Mesothelial cell of epicardium (in vitro differentiated cells): ENCODE results near the gene RALGPS2. TPM values are rescaled to one million over a fixed set of nuclear protein-coding genes. Genes with fewer than 3 reads are reported as not detected.
A peak's percentile ranks its signal among the peaks of the same experiment; 100 is the strongest.
"Not testable (repeated sequence)": the region's sequence is repeated elsewhere in the genome, so short reads cannot be mapped to it uniquely, and the experiment has no call there.

ENCODE experiments used
- DNase-seq, 2 experiments: peaks; one replicate each; pipeline ENCODE4 v3.0.0; 2021; ENCODE audit warnings: low spot score in 2 of 2; ENCODE audit not compliant: unreplicated experiment in 2 of 2
- H3K27ac Mint-ChIP-seq: 2 replicates; pipeline ENCODE4 v1.8.0; 2021; ENCODE audit warnings: mixed read lengths
- H3K27me3 Mint-ChIP-seq: 2 replicates; pipeline ENCODE4 v1.8.0; 2021; ENCODE audit warnings: low read depth, mixed read lengths
- H3K36me3 Mint-ChIP-seq: 2 replicates; pipeline ENCODE4 v1.8.0; 2021; ENCODE audit warnings: mixed read lengths
- H3K4me1 Mint-ChIP-seq: 2 replicates; pipeline ENCODE4 v1.8.0; 2021; ENCODE audit warnings: mixed read lengths
- H3K4me3 Mint-ChIP-seq: 2 replicates; pipeline ENCODE4 v1.8.0; 2021; ENCODE audit warnings: mild to moderate bottlenecking, moderate library complexity, mixed read lengths
- H3K9me3 Mint-ChIP-seq: 2 replicates; pipeline ENCODE4 v1.8.0; 2021; ENCODE audit warnings: mixed read lengths
- total RNA-seq: library from RNA; stranded (reverse); gene quantifications from 3 replicates; pipeline ENCODE4 v1.2.1, GENCODE V29; 2021
- TF ChIP-seq, protein P1 (sequence below): fragments of 200-600 bp; sonication (generic); IDR thresholded peaks from one replicate; pipeline ENCODE4 v1.5.0; 2021; ENCODE audit warnings: antibody characterized with exemption; ENCODE audit not compliant: unreplicated experiment

The RALGPS2 gene
- total RNA-seq, 1 donor from 2014 or later = 50.9 TPM

DNA sequence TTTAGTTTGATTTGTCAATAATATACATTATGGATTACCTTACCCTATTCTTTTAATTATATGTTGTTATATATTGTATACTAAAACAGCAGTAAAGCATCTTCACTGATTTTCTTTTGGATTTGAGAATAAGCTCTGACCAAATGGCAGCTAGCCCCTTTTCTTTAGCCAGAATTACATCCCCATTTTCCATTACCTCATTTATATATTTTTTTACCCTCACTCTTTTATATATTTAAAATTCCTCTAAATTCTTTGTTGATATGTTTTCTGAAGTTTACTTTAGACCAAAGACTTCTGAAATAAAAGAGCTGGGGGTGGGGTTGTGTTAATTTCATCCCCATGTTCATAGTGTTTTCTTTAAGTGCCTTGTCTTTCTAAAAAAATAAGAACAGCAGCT, 121.3 kb downstream of the RALGPS2 start:
- Mint-ChIP-seq H3K27me3 (no peaks in the 10 kb centered on the region), H3K4me1 (no peaks in the 10 kb centered on the region), H3K36me3 (peaks cover 2% of the 10 kb centered on the region), H3K4me3 (no peak overlapping the region), H3K27ac (no peak overlapping the region), H3K9me3 (no peaks in the 10 kb centered on the region)
- no peak for DNase-seq
- TF ChIP-seq, protein P1, sequence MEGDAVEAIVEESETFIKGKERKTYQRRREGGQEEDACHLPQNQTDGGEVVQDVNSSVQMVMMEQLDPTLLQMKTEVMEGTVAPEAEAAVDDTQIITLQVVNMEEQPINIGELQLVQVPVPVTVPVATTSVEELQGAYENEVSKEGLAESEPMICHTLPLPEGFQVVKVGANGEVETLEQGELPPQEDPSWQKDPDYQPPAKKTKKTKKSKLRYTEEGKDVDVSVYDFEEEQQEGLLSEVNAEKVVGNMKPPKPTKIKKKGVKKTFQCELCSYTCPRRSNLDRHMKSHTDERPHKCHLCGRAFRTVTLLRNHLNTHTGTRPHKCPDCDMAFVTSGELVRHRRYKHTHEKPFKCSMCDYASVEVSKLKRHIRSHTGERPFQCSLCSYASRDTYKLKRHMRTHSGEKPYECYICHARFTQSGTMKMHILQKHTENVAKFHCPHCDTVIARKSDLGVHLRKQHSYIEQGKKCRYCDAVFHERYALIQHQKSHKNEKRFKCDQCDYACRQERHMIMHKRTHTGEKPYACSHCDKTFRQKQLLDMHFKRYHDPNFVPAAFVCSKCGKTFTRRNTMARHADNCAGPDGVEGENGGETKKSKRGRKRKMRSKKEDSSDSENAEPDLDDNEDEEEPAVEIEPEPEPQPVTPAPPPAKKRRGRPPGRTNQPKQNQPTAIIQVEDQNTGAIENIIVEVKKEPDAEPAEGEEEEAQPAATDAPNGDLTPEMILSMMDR = no peak

DNA sequence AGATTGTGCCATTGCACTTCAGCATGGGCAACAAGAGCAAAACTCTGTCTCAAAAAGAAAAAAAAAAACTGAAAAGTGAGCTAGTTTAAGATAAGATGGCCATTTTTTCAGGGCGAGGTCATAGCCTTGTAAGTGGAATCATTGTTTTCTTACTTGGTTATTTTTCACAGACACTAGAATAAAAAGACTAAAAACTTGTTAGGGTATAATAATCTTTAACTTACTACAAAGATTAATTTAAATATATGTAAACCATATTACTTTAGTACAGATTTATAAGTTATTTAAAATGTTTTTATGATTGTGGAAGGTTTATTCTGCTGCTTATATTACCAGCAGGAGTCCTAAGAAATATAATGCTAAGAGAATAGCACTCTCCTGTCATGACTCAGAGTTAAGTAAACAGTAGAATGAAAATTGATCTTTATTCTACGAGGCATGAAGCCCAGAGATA, 122.4 kb downstream of the RALGPS2 start:
- H3K4me3 Mint-ChIP-seq = no peak overlapping the region
- peak overlapping the region; percentile 34 for H3K27ac Mint-ChIP-seq
- H3K27me3 Mint-ChIP-seq = no peaks in the 10 kb centered on the region
- DNase-seq = no peak
- no peaks in the 10 kb centered on the region for H3K9me3 Mint-ChIP-seq
- TF ChIP-seq, protein P1 = no peak
- peaks cover 2% of the 10 kb centered on the region for H3K36me3 Mint-ChIP-seq
- H3K4me1 Mint-ChIP-seq = no peaks in the 10 kb centered on the region

DNA sequence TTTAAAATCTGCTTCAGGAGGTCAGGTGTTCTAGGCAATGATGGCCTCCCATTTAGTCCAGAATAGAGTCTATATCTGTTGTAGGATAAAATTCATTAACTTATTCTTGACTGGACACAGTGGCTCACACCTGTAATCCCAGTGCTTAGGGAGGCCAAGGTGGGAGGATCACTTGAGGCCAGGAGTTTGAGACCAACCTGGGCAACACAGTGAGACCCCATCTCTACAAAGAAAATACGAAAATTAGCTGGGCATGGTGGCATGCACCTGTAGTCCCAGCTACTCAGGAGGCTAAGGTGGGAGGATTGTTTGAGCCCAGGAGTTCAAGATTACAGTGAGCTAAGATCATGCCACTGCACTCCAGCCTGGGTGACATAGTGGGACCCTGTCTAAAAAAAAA, 122.9 kb downstream of the RALGPS2 start:
- H3K27ac Mint-ChIP-seq, H3K27me3 Mint-ChIP-seq, H3K9me3 Mint-ChIP-seq, H3K4me3 Mint-ChIP-seq, DNase-seq, H3K4me1 Mint-ChIP-seq, H3K36me3 Mint-ChIP-seq: not testable (repeated sequence)

DNA sequence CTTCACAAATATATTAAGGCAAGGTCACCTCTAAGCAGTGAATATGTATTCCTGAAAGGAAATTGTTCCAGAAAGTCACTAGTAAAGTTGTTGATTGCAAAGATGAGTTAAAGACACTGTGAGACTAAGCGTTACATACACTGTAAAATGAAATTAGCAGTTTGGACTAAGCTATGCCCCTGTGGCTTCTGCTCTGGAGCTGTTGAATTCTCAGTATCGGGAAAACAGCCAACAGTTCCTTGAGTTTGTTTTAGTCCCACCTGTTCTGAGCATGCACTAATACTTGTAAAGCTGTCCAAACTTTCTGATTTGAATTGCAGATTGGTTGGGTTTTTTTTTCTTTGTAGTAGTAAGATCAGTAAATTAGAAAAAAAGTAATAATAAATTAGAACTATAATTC, 124.9 kb downstream of the RALGPS2 start:
- TF ChIP-seq, protein P1 = no peak
- no peaks in the 10 kb centered on the region for H3K4me1 Mint-ChIP-seq
- H3K36me3 Mint-ChIP-seq = peaks cover 1% of the 10 kb centered on the region
- no peak overlapping the region for H3K27ac Mint-ChIP-seq
- no peak for DNase-seq
- no peak overlapping the region for H3K4me3 Mint-ChIP-seq
- no peaks in the 10 kb centered on the region for H3K27me3 Mint-ChIP-seq
- no peaks in the 10 kb centered on the region for H3K9me3 Mint-ChIP-seq

DNA sequence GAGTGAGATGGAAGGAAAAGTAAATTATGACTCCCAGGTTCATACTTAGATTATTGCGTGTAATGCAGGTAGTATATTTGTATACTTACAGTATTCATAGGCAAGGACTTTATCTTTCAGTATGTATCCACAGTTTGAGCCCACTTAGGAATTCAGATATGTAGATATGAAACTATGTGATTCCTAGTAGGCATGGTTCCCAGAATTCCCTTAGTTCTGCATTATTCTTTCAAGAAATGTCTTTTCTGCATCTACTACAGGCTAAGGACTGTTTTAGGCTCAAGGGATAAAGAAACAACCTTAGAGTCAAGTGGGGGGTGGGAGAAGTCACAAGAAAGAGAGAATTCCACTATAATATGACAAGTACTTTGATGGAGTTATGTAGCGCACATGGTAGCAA, 132.1 kb downstream of the RALGPS2 start:
- peaks cover 15% of the 10 kb centered on the region for H3K36me3 Mint-ChIP-seq
- H3K9me3 Mint-ChIP-seq = no peaks in the 10 kb centered on the region
- H3K4me1 Mint-ChIP-seq = no peaks in the 10 kb centered on the region
- DNase-seq = no peak
- H3K27ac Mint-ChIP-seq = no peak overlapping the region
- no peaks in the 10 kb centered on the region for H3K27me3 Mint-ChIP-seq
- H3K4me3 Mint-ChIP-seq = no peak overlapping the region
- TF ChIP-seq, protein P1 = no peak

DNA sequence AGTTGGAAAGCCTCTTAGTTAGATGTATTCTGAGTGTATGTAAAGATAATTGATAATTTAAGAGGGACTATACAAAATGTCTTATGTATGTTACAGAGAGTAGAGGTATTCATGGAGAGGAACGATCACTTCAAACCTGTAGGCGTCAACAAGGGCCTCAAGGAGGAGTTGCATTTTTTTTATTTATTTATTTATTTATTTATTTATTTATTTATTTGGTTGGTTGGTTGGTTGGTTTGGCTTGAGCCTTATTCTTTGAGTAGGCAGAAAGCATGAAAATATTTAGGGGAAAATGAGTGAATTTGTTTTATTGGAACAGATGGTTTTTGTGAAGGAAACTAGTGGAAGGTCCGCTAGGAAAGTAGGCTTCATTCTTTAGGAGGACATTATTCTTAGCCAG, 137.4 kb downstream of the RALGPS2 start:
- H3K36me3 Mint-ChIP-seq = peaks cover 23% of the 10 kb centered on the region
- H3K4me3 Mint-ChIP-seq = no peak overlapping the region
- no peak for DNase-seq
- TF ChIP-seq, protein P1 = no peak
- H3K27me3 Mint-ChIP-seq = no peaks in the 10 kb centered on the region
- H3K27ac Mint-ChIP-seq = no peak overlapping the region
- peaks cover 12% of the 10 kb centered on the region for H3K4me1 Mint-ChIP-seq
- no peaks in the 10 kb centered on the region for H3K9me3 Mint-ChIP-seq
